Pancreas (tissue), 10 donors: ENCODE results near the gene ITIH3. TPM values are rescaled to one million over a fixed set of nuclear protein-coding genes. Genes with fewer than 3 reads are reported as not detected.
A peak's percentile ranks its signal among the peaks of the same experiment; 100 is the strongest.

Source experiments
- ATAC-seq, 4 donors: fragments of 200-7000 bp; cut with Tn5 transposase; one replicate each; pipeline versions ENCODE4 v1.8.0 to v1.9.1; 2020; ENCODE audit warnings: mild to moderate bottlenecking in 4 of 4, moderate library complexity in 4 of 4
- DNase-seq, 6 donors: peaks; one replicate each; pipeline ENCODE4 v3.0.0-alpha.2; 2020
- FAIRE-seq: peaks from 2 replicates; lab custom pipeline; 2012; peaks lifted over from hg19 to GRCh38; lab: Jason Lieb, UNC
- H3K27ac ChIP-seq, 4 donors: fragments of 200-600 bp; sonication (generic); 1 replicate in 3 of 4; 2 replicates in 1 of 4; pipeline versions ENCODE4 v1.5.0 to v1.8.0; 2020
- H3K27me3 ChIP-seq, 4 donors: fragments of 200-600 bp; one replicate each; pipeline ENCODE4 v1.8.0; 2021
- H3K36me3 ChIP-seq, 3 donors: fragments of 200-600 bp; sonication (generic) in 1 of 3; one replicate each; pipeline versions ENCODE4 v1.5.0 to v1.8.0; 2020 to 2021
- H3K4me1 ChIP-seq, 3 donors: fragments of 200-600 bp; one replicate each; pipeline ENCODE4 v1.8.0; 2021
- H3K4me3 ChIP-seq, 4 donors: fragments of 200-600 bp; sonication (generic) in 2 of 4; one replicate each; pipeline versions ENCODE4 v1.5.0 to v1.8.0; 2020 to 2021
- H3K9me3 ChIP-seq, 4 donors: fragments of 200-600 bp; one replicate each; pipeline ENCODE4 v1.8.0; 2021
- WGBS, 2 donors: extraction: QIAGEN DNeasy Blood & Tissue Kit; methylation state at CpG; one replicate each; pipeline ENCODE4 v1.1.7; 2013; 5-methylcytosine and 5-hydroxymethylcytosine counted together
- intact Hi-C, 3 donors: fragments of 100-400 bp; cut with DNase I; formaldehyde crosslinking; loops; one replicate each; pipeline versions ENCODE4 v1.11.1 to v1.14.2; 2022
- polyA plus RNA-seq, 2 donors: library from polyadenylated mRNA; stranded (reverse); fragments of 200-250 nt; gene quantifications; one replicate each; pipeline ENCODE4 v1.2.3, GENCODE V29; 2013
- total RNA-seq, 6 donors: library from RNA; stranded (reverse); fragmentation: NEBNext Ultra II Directional in 4 of 6; extraction: Animal tissue kit (Norgen Biotek cat#: 25700) in 4 of 6; gene quantifications; one replicate each; pipeline versions ENCODE4 v1.2.1 to v1.2.4, GENCODE V29; 2021 to 2023
- TF ChIP-seq, protein P1 (sequence below), 4 donors: fragments of 200-600 bp; sonication (generic) in 3 of 4; IDR thresholded peaks; one replicate each; pipeline versions ENCODE4 v1.5.0 to v1.8.0; 2021; ENCODE audit warnings: antibody characterized with exemption in 4 of 4
- donor health status: healthy with polysubstance abuse.
- donor health status: DM: no; HTN: no; CAD: no; lungs with moderate emphysema.
- donor health status: DM: no; HTN: no; CAD: no.
- donor health status: control.
- donor health status: control.
- donor health status: Bipolar disorder and iron deficiency.
- donor health status: DM: yes; HTN: yes; CAD: no.
- donor health status: DM: no; HTN: no; CAD: no.
- donor health status: DM: no; HTN: no; CAD: no.
- donor health status: DM: yes; HTN: yes; CAD: no.

ITIH3 gene
- total and polyA plus RNA-seq, 8 donors: 0.29 to 2.1 (median 1.3) TPM; not detected in 2

DNA sequence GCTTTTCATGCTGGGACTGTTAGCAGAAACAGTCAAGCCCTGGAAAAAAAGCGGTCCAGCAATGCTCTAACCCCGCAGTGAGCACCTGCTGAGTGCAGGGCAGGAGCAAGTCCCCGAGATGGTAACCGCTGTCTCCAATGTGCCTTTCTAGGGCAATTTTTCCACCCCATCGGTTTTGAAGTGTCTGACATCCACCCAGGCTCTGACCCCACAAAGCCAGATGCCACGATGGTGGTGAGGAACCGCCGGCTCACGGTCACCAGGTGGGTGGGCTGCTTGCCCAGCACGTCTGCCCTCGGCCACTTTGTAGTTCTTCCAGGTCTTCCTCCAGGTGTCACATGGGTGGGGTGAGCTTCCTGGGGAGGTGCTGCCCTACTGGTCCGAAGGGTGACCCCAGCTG lies 3.2 kb upstream of the ITIH3 start:
- no peaks in the 10 kb centered on the region for H3K9me3 ChIP-seq
- H3K27me3 ChIP-seq: no peaks in the 10 kb centered on the region
- no peak for FAIRE-seq
- no peak for ATAC-seq
- TF ChIP-seq, protein P1, sequence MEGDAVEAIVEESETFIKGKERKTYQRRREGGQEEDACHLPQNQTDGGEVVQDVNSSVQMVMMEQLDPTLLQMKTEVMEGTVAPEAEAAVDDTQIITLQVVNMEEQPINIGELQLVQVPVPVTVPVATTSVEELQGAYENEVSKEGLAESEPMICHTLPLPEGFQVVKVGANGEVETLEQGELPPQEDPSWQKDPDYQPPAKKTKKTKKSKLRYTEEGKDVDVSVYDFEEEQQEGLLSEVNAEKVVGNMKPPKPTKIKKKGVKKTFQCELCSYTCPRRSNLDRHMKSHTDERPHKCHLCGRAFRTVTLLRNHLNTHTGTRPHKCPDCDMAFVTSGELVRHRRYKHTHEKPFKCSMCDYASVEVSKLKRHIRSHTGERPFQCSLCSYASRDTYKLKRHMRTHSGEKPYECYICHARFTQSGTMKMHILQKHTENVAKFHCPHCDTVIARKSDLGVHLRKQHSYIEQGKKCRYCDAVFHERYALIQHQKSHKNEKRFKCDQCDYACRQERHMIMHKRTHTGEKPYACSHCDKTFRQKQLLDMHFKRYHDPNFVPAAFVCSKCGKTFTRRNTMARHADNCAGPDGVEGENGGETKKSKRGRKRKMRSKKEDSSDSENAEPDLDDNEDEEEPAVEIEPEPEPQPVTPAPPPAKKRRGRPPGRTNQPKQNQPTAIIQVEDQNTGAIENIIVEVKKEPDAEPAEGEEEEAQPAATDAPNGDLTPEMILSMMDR (IDR thresholded peaks at IDR 0.05): no peak
- H3K4me3 ChIP-seq: no peak overlapping the region
- 81 to 83% methylated on average over 12 of the region's 12 CpGs for WGBS, 2 donors
- H3K36me3 ChIP-seq: no peaks in the 10 kb centered on the region
- peak in 1 of 6 donors; percentile 39 for DNase-seq
- no peak overlapping the region for H3K27ac ChIP-seq
- peaks cover 0 to 3% (median 0%) of the 10 kb centered on the region in 3 donors for H3K4me1 ChIP-seq
- intact Hi-C loops: no loop called here

DNA sequence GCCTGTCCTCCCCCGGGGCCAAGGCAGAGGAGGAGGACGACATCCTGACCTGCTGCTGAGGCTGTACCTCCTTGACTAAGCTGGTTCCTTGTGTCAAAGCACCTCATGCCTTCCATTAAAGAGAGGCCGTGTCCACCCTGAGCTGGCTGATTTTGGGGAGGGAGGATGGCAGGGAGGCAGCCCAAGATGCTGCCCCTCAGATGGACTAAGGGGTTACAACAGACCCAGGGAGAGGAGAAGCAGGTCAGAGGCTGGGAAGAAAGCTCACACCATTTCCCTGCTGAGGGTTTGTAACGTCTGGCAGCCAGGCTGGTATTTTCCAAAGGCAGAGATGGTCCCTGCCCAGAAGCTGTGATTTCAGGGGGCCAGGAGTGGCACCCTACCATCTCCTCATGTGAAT lies 2.7 kb upstream of the ITIH3 start:
- DNase-seq (peak in 1 of 6 donors; percentile 20), ATAC-seq (no peak), FAIRE-seq (no peak)
- TF ChIP-seq, protein P1 (IDR thresholded peaks at IDR 0.05): no peak
- no peak overlapping the region for H3K4me3 ChIP-seq
- WGBS, 2 donors: 69 to 83% methylated on average over 4 of the region's 4 CpGs
- H3K4me1 ChIP-seq: peaks cover 0 to 3% (median 0%) of the 10 kb centered on the region in 3 donors
- intact Hi-C loops: no loop called here
- H3K27ac ChIP-seq: no peak overlapping the region
- no peaks in the 10 kb centered on the region for H3K27me3 ChIP-seq
- H3K9me3 ChIP-seq: no peaks in the 10 kb centered on the region
- H3K36me3 ChIP-seq: no peaks in the 10 kb centered on the region

DNA sequence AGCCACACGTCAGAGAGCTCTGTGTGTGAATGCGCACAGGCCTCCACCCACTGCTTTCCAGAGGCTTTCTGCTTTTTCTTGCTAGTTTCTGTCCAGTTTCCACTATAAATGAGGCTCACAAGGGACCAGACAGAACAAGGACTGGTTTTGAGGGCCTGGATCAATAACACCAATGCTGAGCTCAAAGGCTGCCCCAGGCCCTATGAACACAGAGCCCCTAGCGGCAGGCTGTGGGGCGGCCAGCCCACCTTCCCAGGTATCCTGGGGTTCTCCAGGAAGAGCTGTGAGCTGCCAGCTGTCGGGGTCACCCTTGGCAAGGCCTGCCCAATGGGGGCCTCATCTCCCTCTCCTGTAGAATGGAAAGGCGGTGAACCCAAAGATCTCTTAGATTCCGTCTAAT lies 2.2 kb upstream of the ITIH3 start:
- FAIRE-seq: no peak

DNA sequence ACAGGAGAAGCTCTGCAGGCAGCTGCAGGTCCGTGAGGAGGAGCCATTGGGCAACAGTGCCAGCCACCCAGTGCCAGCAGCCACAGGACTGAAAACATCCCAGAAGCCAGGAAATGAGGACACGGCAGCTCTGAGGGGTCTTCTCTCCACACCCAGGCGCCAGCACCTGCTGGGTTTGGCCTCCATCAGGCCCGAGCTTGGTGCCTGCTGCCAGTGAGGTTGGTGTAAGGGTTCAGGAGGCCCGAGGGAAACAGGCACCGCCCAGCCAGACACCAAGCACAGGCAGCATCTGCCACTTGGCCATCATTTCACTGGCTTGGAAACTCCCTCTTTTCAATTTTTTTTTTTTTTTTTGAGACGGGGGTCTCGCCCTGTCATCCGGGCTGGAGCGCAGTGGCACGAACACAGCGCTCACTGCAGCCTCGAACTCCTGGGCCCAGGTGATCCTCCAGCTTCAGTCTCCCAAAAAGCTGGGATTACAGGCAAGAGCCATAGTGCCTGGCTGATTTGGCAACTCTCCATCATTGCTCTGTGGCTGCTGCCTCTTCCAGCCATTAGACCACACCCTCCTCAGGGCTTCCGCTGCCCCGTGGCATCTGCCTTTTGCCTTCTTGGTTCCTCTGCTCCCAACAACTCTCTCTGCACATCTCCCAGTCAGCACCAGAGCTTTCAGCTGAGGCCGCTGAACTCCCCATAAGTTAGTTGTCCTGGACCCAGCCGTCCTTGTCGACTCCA lies 1.5 kb upstream of the ITIH3 start:
- H3K4me1 ChIP-seq: peaks cover 0 to 3% (median 0%) of the 10 kb centered on the region in 3 donors
- TF ChIP-seq, protein P1 (IDR thresholded peaks at IDR 0.05): no peak
- no peaks in the 10 kb centered on the region for H3K27me3 ChIP-seq
- H3K9me3 ChIP-seq: no peaks in the 10 kb centered on the region
- WGBS, 2 donors: 80 to 83% methylated on average over 18 of the region's 18 CpGs
- DNase-seq (peak in 1 of 6 donors; percentile 35), FAIRE-seq (no peak), ATAC-seq (no peak)
- H3K36me3 ChIP-seq: no peaks in the 10 kb centered on the region
- H3K4me3 ChIP-seq: no peak overlapping the region
- intact Hi-C loops: no loop called here
- no peak overlapping the region for H3K27ac ChIP-seq

More for the DNA sequence above, 2.2 kb upstream of the ITIH3 start:
- 75 to 76% methylated on average over 7 of the region's 7 CpGs for WGBS, 2 donors
- no peak overlapping the region for H3K27ac ChIP-seq
- TF ChIP-seq, protein P1 (IDR thresholded peaks at IDR 0.05): no peak
- H3K9me3 ChIP-seq: no peaks in the 10 kb centered on the region
- no peak overlapping the region for H3K4me3 ChIP-seq
- no peaks in the 10 kb centered on the region for H3K27me3 ChIP-seq
- H3K36me3 ChIP-seq: no peaks in the 10 kb centered on the region
- intact Hi-C loops: no loop called here
- H3K4me1 ChIP-seq: peaks cover 0 to 3% (median 0%) of the 10 kb centered on the region in 3 donors
- ATAC-seq (no peak), DNase-seq (peak in 1 of 6 donors; percentile 32)
